GM12801 (cell line): ENCODE measurements around the gene RNF225.

Experiments used
- CTCF ChIP-seq: IDR thresholded peaks from one replicate; pipeline ENCODE4 v1.5.1; 2011; ENCODE audit warnings: control low read depth; ENCODE audit not compliant: insufficient read length; ENCODE audit errors: extremely low read depth

RNF225 gene

GRCh38 chr19:58351990-58352755 is 43.3 kb upstream of the RNF225 start:
- TF ChIP-seq CTCF, result no peak

- TF ChIP-seq CTCF, result no peak
Measured at GRCh38 chr19:58352760-58353671, 42.4 kb upstream of the RNF225 start, which contains the start of gene A1BG. Gene A1BG (minus strand): TSS chr19:58353492. CDS start chr19:58353437, 55 bp downstream.

GRCh38 chr19:58353717-58354477 is 41.6 kb upstream of the RNF225 start:
- no peak for TF ChIP-seq CTCF

- no peak for TF ChIP-seq CTCF
Measured at GRCh38 chr19:58354478-58355030, 40.9 kb upstream of the RNF225 start.

- no peak for TF ChIP-seq CTCF
Measured at GRCh38 chr19:58355215-58355796, 40.1 kb upstream of the RNF225 start.

GRCh38 chr19:58355908-58356765 is 39.3 kb upstream of the RNF225 start:
- no peak for TF ChIP-seq CTCF
